PFSK-1 (cell line): ENCODE measurements around the gene TBP.

ENCODE experiments used
- FOXP2 ChIP-seq: optimal IDR thresholded peaks from 2 replicates; pipeline ENCODE3; 2011; ENCODE audit warnings: borderline replicate concordance, control low read depth, inconsistent platforms; ENCODE audit not compliant: insufficient read depth; ENCODE audit errors: extremely low read length, extremely low read depth
- POLR2AphosphoS5 ChIP-seq: IDR thresholded peaks from 2 replicates; pipeline ENCODE4 v1.6.1; 2012; ENCODE audit warnings: low read depth, mild to moderate bottlenecking, control low read depth, low read length, moderate library complexity
- SIN3A ChIP-seq: IDR thresholded peaks from 2 replicates; pipeline ENCODE4 v1.6.1; 2012; ENCODE audit warnings: mild to moderate bottlenecking, low read length, moderate library complexity, borderline replicate concordance; ENCODE audit not compliant: insufficient read depth
- TAF1 ChIP-seq: IDR thresholded peaks from 2 replicates; pipeline ENCODE4 v1.6.1; 2012; ENCODE audit warnings: low read length, control low read depth, borderline replicate concordance; ENCODE audit not compliant: insufficient read depth
- TF ChIP-seq, protein P1 (sequence below), 2 experiments: IDR thresholded peaks; 2 replicates each; pipeline versions ENCODE4 v1.6.1 to v1.8.0; 2011 to 2012; ENCODE audit warnings: low read depth in 2 of 2, low read length in 2 of 2, control low read depth in 1 of 2, inconsistent platforms in 1 of 2, mild to moderate bottlenecking in 1 of 2, moderate library complexity in 1 of 2; ENCODE audit not compliant: insufficient read depth in 1 of 2

The TBP gene

GRCh38 chr6:170532867-170533488 is 21.2 kb upstream of the TBP start:
- TF ChIP-seq TAF1 (no peak), SIN3A (no peak), POLR2AphosphoS5 (no peak), FOXP2 (no peak)
- TF ChIP-seq, protein P1, sequence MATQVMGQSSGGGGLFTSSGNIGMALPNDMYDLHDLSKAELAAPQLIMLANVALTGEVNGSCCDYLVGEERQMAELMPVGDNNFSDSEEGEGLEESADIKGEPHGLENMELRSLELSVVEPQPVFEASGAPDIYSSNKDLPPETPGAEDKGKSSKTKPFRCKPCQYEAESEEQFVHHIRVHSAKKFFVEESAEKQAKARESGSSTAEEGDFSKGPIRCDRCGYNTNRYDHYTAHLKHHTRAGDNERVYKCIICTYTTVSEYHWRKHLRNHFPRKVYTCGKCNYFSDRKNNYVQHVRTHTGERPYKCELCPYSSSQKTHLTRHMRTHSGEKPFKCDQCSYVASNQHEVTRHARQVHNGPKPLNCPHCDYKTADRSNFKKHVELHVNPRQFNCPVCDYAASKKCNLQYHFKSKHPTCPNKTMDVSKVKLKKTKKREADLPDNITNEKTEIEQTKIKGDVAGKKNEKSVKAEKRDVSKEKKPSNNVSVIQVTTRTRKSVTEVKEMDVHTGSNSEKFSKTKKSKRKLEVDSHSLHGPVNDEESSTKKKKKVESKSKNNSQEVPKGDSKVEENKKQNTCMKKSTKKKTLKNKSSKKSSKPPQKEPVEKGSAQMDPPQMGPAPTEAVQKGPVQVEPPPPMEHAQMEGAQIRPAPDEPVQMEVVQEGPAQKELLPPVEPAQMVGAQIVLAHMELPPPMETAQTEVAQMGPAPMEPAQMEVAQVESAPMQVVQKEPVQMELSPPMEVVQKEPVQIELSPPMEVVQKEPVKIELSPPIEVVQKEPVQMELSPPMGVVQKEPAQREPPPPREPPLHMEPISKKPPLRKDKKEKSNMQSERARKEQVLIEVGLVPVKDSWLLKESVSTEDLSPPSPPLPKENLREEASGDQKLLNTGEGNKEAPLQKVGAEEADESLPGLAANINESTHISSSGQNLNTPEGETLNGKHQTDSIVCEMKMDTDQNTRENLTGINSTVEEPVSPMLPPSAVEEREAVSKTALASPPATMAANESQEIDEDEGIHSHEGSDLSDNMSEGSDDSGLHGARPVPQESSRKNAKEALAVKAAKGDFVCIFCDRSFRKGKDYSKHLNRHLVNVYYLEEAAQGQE (IDR thresholded peaks at IDR 0.05; ENCODE audit: insufficient read depth in 1 of 2, low read depth in 2 of 2, low read length in 2 of 2), result no peak

GRCh38 chr6:170533792-170534191 is 20.4 kb upstream of the TBP start:
- TF ChIP-seq SIN3A (no peak), TAF1 (no peak), FOXP2 (no peak), POLR2AphosphoS5 (no peak)
- TF ChIP-seq, protein P1 (IDR thresholded peaks at IDR 0.05; ENCODE audit: insufficient read depth in 1 of 2, low read depth in 2 of 2, low read length in 2 of 2), result no peak

DNA sequence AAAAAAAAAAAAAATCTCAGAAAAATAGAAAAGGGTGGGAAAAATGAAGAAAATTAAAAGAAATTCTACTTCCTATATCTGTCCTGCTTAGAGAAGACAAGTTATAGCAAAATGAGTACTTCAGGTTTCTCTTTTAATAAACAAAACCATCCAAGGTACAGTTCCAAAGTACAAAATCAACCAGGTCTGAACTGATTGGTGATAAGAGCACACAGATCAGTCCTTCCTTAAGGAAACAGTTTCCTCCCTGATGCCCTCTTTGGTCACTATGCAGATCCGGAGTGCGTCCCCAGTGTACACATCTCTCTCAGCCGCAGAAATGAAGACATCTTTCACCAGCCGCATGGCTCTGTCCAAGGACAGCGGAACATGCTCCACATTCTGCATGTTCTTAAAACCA is 19.2 kb upstream of the TBP start:
- TF ChIP-seq, protein P1 (IDR thresholded peaks at IDR 0.05; ENCODE audit: insufficient read depth in 1 of 2, low read depth in 2 of 2, low read length in 2 of 2), result no peak
- TF ChIP-seq POLR2AphosphoS5, result no peak
- no peak for TF ChIP-seq FOXP2
- no peak for TF ChIP-seq TAF1
- TF ChIP-seq SIN3A, result no peak

- TF ChIP-seq, protein P1 (IDR thresholded peaks at IDR 0.05; ENCODE audit: insufficient read depth in 1 of 2, low read depth in 2 of 2, low read length in 2 of 2), result no peak
- no peak for TF ChIP-seq FOXP2
- TF ChIP-seq POLR2AphosphoS5, result no peak
- TF ChIP-seq SIN3A, result no peak
- no peak for TF ChIP-seq TAF1
Observed at GRCh38 chr6:170536671-170537070, 17.5 kb upstream of the TBP start.
